Activated T-cell treated with anti-CD3 and anti-CD28 coated beads for 1 hour (primary cell): Measurements from ENCODE around the gene FGF22.

Source experiments
- DNase-seq: peaks from one replicate; pipeline ENCODE4 v3.0.0-alpha.2; 2020; ENCODE audit warnings: low read depth

FGF22 gene

DNA sequence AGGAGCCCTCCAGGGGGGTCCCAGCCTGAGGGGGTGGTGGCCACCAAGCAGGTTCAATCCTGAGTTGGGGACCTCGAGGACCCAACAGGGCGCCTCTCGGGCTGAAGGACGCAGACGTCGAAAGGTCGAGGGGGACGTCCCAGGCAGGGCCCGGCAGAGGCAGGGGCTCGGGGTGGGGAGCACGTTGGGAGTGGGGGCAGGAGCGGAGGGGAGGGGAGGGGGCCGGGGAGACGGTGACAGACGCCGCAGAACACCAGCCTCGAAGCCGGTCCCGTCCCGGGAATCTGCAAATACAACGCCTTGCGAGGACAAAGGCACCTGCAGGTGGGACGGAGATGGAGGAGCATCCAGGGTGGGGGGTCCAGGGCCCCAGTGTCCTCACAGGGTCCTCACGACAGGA, 4.1 kb downstream of the FGF22 start:
- DNase-seq, result no peak

DNA sequence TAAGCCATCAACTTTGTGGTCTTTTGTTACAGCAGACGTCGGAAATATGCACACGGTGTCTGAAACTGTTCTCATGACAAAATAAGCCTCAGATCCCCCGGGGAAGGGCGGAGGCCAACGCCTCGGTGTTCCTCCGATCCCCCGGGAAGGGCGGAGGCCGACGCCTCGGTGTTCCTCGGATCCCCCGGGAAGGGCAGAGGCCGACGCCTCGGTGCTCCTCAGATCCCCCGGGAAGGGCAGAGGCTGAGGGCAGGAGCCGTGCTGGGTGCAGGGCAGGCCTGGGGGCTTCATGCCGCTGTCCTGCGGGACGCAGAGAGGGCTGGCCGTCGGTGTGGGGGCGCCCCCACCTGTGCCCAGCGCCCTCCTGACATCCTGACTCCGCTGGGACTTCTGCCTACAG, 4.7 kb downstream of the FGF22 start:
- no peak for DNase-seq

DNA sequence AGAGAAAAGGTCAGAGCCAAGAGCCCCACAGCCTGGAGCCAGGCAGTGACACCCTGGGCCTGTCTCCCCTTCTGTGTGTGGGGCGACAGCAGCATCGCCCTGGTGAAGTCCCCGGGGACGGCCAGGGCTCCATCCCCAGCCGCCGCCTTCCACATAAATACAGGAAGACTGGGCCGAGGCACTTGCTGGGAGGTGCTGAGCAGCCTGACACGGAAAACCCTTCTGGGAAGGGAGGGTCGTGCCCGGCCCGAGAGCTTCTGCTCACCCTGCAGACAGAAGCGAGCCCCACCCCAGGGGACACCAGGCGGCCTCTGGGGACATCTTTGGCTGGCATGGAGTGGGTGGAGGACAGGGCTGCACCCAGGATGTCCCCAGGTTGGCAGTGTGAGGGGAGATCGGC, 5.1 kb downstream of the FGF22 start:
- no peak for DNase-seq

DNA sequence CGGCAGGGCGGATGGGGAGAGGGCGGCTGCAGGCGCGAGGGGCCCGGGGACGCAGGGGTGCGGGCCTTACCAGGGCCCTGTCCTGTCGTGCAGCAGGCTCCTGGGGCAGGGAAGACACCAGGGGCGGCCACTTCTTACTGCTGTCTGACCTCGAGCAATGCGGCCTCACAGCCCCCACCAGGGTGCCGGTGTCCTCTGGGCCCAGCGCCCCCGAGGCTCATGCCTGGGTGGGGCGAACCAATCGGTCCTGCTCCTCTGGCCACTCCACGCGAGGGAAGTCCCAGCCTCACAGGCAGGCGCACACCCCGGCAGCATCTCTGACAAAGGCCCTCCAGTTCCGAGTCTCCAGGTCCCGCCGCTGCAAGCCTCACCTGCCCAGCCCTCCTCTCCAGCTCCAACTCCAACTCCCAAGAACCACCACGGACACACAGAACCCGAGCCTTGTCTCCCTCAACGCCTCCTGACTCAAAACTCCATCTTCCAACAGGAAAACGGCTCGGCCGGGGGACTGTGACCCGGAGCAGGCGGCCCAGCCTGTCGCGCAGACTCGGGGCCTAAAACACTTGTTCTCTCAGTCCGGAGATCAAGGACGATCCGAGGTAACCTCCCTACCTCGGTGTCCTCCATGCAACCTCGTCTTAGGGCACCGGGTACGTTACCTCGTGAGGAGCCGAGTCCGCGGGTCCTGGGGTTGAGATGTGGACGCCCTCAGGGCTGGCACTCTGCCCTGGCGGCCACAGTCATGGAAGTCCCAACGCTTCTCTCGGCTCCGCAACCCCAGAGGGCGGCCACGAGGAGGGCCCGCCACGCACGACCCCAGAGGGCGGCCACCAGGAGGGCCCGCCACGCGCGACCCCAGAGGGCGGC, 6.5 kb downstream of the FGF22 start:
- DNase-seq, result no peak

DNA sequence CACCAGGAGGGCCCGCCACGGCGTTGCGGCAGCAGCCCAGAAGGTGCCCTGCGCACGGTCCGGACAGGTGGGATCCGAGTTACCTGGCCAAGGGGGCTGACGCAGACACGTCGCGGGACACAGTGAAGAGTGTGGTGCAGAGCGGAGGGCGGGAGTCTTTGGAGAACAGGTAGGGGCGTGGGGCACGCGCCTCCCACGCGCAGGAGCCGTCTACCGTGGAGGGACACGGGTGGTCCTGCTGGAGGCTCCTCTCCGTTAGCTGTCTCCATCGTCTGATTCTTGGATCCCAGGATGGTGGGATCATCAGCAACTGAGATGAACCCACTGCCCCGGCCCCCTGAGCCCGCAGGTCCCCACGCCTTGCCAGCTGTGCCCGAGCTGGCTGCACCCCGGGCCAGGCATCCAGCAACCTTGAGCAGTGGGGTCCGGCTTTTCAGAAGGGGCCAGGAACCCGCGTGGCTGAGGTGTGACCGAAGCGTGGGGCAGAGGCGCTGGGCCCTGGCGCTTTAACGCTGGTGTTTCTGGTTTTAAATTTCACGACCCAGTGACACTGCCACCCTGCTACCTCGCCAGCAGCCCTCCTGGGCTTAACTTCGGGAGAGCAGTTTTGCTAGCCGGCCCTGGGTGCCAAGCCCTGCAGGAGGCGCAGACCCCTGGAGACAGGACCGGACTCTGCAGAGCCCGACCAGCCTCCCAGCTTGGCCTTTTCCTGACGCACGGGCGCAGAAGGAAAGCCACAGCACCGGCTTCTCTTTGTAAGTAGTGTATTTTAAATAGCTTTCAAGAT, 7.3 kb downstream of the FGF22 start:
- DNase-seq, result no peak

DNA sequence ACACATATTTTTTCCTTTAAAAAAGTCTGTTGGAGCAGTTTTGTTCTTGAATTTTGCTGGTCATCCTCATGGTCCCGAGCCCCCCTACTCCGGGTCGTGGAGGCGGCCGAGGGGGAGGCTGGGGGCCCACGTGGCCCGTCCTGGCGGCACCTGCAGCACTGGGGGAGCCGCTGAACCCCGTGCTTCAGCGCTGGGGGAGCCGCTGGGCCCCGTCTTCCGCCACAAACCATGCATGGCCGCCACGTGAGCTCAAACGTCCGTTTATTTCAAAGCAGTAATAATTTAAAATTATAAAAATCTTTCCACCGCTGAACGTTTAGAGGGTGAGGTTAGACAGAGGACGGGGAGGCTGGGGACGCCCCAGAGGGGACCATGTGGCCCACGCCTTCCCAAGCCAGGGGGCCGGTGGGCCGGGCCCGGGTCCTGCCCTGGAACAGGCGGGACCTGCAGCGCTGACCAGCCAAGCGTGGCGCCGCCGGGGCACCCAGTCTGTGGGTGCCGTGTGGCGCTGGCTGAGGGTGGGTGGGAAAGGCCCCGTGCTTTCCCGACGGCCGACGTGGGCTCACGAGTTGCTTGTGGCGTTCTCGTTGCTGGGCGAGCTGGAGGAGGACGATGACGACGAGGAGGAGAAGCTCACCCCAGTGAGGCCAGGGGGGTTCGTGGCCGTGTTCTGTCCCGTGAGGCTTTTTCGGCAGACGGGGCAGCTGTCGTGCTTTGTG, 8.0 kb downstream of the FGF22 start:
- DNase-seq, result no peak

DNA sequence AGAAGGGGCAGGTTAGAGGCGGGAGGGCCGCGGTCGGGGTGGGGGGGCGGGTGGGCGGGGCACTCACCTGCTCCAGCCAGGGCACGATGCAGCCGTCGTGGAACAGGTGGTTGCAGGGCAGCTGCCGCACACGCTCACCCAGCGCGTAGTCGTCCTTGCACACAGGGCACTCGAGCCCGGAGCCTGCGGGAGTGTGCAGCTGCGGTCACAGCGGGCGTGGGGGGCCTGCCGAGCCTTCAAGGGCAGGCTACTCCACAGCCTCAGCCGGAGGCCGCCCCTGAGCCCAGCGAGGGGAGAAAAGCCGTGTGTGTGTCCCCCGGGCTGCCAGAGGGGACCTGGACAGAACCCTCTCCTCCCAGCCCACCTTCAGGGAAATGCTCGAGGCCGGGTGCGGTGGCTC, 8.6 kb downstream of the FGF22 start:
- DNase-seq, result no peak

DNA sequence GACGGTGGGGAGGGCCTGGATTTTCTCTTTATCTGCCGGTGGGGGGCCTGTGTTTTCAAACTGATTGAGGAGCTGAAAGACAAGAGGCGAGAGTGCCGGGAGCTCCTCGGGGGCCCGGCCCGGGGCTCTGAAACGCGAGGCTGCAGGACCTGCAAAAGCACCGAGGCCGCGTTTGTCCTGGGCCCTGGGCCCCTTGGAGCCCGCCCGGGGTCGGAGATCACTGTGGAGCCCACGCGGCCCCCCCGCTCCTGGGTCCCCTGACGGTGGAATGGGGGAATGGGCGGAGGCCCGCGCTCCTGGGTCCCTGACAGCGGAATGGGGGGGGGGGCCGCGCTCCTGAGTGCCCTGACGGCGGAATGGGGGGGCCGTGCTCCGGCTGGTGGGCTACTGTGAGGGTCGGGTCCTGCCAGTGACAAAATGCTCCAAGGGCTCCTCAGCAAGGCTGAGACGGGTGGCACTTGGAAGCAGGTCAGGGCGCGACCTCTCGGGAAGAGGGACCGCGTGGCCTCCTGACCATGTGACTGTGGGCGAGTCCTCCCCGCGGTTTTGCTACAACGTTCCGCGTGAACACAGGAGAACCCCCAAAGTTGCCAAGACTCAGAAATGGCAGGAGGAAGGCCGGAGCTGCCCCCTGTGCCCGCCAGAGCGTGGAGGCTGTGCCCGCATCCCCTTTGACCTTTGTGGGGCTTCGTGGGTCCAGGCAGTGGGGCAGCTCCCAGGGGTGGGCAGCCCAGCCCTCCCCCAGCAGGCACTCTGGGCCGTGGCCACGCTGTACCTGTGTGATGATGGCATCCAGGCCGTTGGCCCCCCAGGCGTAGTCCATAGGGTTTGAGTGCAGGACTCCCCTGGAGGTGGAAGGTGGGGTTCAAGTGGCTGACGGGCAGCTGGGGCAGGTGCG, 9.5 kb downstream of the FGF22 start:
- no peak for DNase-seq

DNA sequence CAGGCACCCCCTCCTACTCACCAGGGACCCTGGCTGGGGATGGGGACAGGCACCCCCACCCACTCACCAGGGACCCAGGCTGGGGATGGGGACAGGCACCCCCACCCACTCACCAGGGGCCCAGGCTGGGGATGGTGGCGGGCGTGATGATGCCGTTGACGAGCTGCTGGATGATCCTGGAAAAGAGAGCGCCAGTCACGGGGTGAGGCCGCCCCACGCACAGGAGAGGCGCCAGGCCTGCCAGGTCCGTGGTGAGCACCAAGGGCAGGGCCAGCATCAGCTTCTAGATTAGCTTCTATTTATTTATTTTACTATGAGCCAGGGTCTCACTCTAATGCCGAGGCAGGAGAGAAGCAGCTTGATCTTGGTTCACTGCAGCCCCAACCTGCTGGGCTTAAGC, 10.4 kb downstream of the FGF22 start:
- DNase-seq, result no peak

DNA sequence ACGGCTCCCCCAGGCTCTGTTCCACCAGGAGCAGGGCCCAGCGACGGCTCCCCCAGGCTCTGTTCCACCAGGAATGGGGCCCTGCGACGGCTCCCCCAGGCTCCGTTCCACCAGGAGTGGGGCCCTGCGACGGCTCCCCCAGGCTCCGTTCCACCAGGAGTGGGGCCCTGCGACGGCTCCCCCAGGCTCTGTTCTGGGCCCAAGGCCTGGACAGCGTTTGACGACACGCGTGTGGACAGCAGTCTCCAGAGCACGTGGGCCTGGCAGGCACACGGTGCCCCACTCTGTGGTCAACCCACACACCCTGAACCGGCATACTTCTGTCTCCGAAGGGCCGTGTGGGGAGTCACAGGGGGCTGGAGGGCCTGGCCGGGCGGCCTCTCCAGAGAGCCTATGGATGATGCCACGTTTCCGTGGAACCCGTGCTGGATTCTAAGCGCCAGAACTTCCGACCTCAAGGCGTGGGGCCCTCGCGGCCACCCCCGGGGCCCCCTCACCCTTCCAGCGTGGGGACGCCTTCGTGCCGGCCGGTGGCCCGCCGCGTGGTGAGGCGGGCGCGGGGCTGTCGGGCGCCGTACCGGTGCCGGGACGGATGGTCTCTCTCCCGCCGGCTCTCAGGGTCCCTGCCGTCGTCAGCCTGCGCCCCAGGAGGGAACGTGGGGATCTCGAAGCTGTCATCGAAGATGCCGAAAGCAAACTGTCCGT, 11.6 kb downstream of the FGF22 start:
- no peak for DNase-seq

DNA sequence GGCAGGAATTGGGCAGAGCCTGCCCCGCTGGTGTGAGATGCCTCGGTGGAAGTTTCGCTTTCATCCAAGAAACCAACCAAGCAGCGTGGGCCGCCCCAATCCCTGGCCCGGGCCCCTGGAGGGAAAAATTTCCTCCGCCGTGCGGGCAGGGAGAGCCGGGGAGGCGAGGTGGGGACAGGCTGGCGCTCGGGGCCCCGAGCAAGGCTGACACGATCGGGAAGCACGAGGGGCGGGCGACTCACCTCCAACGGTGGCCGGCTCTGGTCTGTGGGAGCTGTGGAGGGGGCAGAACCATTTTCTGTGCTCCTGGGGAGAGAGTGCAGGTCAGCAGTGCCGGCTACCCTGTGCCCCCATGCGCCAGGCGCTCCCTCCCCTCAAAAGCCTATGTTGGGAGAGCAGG, 12.3 kb downstream of the FGF22 start:
- no peak for DNase-seq

DNA sequence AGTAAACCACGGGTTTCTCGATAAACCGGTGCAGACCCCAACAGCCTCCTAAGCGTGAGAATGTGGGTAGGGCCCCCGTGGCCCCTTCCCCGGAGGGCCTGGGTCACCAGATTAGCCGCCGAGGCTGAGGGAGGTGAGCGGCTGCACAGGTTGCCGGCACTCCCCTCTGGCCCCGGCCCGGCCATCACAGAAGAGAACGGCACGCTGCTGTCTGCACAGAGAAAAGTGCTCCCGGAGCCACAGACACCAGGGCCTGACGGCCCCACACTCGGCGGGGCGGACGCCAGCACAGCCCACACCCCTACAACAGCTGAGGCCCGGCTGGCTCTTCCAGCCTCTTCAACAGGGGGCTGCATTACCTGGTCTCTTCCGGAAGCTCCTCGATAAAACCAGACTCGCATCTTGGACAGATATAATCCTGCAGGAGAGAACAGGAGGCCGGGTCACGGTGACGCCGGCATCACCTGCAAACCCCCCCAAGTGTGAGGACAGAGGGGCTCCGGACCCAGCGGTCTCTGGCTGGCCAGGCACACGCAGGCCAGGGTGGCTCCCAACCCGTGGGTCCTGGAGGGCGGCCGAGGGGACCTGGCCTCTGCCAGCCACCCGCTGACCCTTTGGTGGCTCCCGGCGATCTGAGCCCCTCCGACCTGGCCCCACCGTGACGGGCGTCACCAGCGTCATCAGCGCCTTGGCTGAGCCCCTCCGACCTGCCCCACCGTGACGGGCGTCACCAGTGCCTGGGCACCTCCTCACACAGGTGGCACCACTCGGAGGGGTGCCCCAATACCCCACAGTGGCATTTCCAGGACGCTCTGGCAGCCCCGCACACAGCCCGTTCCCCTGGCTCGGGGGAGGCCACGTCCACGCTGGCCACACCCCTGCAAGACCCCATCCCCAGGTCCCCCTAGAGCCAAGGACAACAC, 13.0 kb downstream of the FGF22 start:
- DNase-seq, result no peak

DNA sequence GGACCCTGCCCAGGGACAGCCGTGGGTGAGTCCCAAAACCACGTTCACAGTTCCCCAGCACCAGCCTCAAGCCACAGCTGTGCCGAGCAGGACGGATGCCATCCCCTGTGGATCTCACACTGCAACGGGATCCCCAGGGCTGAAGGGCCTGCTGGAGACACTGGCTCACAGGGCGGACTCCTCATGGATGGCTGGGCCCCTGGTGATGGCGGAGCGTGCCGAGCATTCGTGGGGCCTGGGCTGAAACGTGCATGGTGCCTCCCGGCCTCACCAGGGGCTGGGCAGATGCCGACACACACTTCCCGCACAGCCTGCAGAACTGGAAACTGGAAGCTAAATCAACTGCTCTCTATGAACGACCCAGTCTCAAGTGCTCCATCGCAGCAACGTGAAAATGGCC, 13.7 kb downstream of the FGF22 start:
- no peak for DNase-seq

DNA sequence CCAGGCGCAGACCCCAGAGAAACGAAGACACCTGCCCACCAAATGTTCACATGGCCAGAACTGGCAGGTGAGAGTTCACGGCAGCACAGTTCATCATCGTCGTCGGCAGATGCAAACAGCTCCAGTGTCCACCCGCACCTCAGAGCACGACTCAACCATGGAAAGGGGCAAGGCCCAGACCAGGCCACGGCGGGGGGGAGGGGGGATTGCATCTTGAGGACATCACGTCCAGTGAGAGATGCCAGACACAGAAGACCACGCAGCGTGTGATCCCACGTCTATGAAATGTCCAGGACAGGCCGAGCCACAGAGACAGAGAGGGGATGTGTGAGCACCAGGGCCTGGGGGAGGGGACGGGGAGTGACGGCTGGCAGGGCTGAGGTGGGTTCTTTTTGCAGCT, 16.0 kb downstream of the FGF22 start:
- DNase-seq, result no peak

DNA sequence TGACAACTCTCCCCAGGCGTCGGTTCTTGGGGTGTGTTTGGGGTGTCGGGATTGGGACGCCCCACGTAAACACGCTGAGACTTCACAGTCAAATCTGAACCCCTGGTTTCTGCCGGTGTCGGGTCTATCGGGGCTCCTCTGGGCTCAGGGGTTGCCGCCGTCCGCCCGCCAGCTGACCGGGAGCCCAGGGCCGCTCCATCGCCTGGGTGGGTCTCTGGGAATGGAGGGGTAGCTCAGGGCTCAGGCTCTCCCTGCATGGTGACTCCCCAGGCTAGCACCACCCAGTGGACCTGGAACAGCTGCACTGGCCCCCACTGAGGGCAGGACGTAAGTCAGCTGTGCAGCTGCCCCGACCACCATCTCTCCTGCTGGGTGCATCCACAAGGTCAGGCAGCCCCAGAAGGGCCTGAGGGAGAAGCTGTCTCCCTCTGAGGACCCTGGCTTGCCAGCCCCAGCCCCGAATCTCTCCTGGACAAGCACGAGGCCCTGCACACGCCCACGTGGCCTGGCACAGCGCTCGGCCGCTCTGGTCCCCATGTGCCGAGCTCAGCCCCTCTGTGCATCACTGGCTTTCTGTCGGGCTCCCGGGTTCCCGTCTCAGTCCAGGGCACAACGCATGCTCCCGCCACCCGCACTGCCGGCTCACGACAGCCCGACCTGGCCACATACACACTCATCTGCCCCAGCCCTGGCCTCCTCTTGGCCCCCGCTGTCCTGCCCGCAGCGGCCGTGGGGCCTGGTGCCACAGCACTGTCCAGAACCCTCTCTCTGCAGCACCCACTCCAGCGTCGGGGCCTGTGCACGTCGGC, 17.3 kb downstream of the FGF22 start:
- DNase-seq, result no peak

DNA sequence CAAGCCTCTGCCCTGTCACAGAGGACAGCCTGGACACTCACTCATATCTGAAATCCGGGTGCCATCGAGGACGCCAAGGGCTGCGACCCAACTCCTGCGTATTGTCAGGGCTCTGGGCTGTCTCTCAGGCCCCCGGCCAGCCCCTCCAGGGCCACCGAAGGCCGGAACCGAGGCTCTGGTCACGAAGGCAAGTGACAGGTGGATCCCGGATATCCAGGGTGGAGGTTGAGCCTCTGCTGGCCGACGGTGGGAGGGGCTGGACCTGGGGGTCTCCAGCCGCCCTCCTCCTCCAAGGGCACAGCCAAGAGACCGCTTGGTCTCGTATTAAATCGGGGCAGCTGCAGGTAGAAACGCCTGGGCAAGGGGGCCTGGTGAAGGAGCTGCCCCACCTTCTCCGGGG, 17.9 kb downstream of the FGF22 start:
- no peak for DNase-seq

DNA sequence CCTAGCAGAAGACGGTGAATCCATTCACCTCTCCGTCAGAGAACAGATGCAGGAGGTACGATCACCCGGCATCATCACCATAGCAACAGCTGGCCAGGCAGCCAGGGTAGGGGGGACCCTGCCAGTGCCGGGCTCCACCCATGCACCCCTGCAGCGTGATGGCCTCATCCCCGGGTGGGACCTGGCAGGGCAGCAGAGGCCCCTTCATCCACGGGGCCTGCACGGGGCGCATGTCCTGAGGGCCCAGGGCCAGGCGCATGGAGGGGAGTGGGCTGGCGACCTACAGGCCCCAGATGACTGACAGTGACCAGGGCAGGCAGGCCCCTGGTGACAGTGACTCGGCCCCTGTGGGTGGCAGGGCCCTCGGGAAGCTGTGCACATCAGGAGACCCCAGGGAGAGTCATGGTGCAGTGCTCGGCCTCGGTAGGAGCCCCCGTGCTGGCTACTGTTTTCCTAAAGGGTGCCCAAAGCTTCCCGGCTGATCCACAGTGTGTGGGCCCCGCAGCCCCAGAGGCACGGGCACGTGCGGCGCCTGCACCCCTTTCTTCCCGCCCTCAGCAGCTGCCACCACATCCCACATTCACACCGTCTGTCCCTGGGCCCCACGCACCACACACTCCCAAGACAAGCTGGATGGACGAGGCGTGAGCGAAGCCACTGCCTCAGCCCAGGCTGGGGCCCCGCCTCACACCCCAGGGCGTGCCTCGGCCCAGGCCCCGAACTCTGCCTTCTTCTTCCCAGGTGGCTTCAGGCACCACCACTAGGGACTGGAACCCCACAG, 18.6 kb downstream of the FGF22 start:
- DNase-seq, result no peak
